Neural progenitor cell (in vitro differentiated cells): ENCODE data around the gene ADAM22. TPM values are rescaled to one million over a fixed set of nuclear protein-coding genes. Genes with fewer than 3 reads are reported as not detected.

Source experiments
- DNase-seq: peaks from one replicate; pipeline ENCODE4 v3.0.0-alpha.2; 2016; ENCODE audit warnings: low spot score
- H2AFZ ChIP-seq: fragments of 200-600 bp; sonication (generic); replicated peaks from 2 replicates; pipeline ENCODE4 v1.6.1; 2016; ENCODE audit warnings: antibody characterized with exemption
- H3F3A ChIP-seq: fragments of 200-600 bp; sonication (generic); 2 replicates; pipeline ENCODE4 v1.6.1; 2016; ENCODE audit warnings: antibody characterized with exemption, low read depth
- H3K27ac ChIP-seq: fragments of 200-600 bp; sonication (generic); 2 replicates; pipeline ENCODE4 v1.5.1; 2016; ENCODE audit warnings: mild to moderate bottlenecking
- H3K27me3 ChIP-seq: fragments of 200-600 bp; sonication (generic); 2 replicates; pipeline ENCODE4 v1.6.1; 2016; ENCODE audit warnings: mild to moderate bottlenecking, moderate library complexity
- H3K36me3 ChIP-seq: fragments of 200-600 bp; sonication (generic); 2 replicates; pipeline ENCODE4 v1.5.1; 2016
- H3K4me1 ChIP-seq: fragments of 200-600 bp; sonication (generic); 2 replicates; pipeline ENCODE4 v1.6.1; 2016; ENCODE audit warnings: mixed run types
- H3K4me2 ChIP-seq: fragments of 200-600 bp; sonication (generic); 2 replicates; pipeline ENCODE4 v1.6.1; 2016
- H3K4me3 ChIP-seq: fragments of 200-600 bp; sonication (generic); 2 replicates; pipeline ENCODE4 v1.5.1; 2016
- H3K79me2 ChIP-seq: fragments of 200-600 bp; sonication (generic); 2 replicates; pipeline ENCODE4 v1.6.1; 2016; ENCODE audit warnings: low read depth
- H3K9ac ChIP-seq: fragments of 200-600 bp; sonication (generic); 2 replicates; pipeline ENCODE4 v1.6.1; 2016
- H3K9me3 ChIP-seq: fragments of 200-600 bp; sonication (generic); 2 replicates; pipeline ENCODE4 v1.5.1; 2016; ENCODE audit warnings: low read depth
- H4K20me1 ChIP-seq: fragments of 200-600 bp; sonication (generic); 2 replicates; pipeline ENCODE4 v1.6.1; 2016; ENCODE audit warnings: low read depth
- H3K27ac Mint-ChIP-seq: 3 replicates; pipeline ENCODE4 v1.8.0; 2021; ENCODE audit warnings: mixed read lengths
- H3K27me3 Mint-ChIP-seq: 2 replicates; pipeline ENCODE4 v1.8.0; 2022; ENCODE audit warnings: low read depth, mild to moderate bottlenecking, inconsistent platforms, moderate library complexity, mixed read lengths; ENCODE audit not compliant: insufficient read depth
- H3K36me3 Mint-ChIP-seq: 3 replicates; pipeline ENCODE4 v1.8.0; 2021; ENCODE audit warnings: mixed read lengths
- H3K4me1 Mint-ChIP-seq: 3 replicates; pipeline ENCODE4 v1.8.0; 2021; ENCODE audit warnings: mixed read lengths
- H3K4me3 Mint-ChIP-seq: 3 replicates; pipeline ENCODE4 v1.8.0; 2021; ENCODE audit warnings: mild to moderate bottlenecking, moderate library complexity, mixed read lengths
- H3K9me3 Mint-ChIP-seq: 3 replicates; pipeline ENCODE4 v1.8.0; 2020; ENCODE audit warnings: mixed read lengths
- CTCF ChIP-seq: fragments of 200-600 bp; sonication (generic); IDR thresholded peaks from 2 replicates; pipeline ENCODE4 v1.5.1; 2017; ENCODE audit warnings: antibody characterized with exemption, mild to moderate bottlenecking
- EZH2 ChIP-seq: fragments of 200-600 bp; sonication (generic); IDR thresholded peaks from 2 replicates; pipeline ENCODE4 v1.6.1; 2017; ENCODE audit warnings: antibody characterized with exemption, mild to moderate bottlenecking, moderate library complexity
- EZH2phosphoT487 ChIP-seq: fragments of 200-600 bp; sonication (generic); IDR thresholded peaks from 2 replicates; pipeline ENCODE4 v1.6.1; 2017; ENCODE audit warnings: antibody characterized with exemption
- total RNA-seq: library from RNA; depleted of rRNA; stranded (reverse); fragments of >200 nt; gene quantifications from 2 replicates; pipeline ENCODE4 v1.2.3, GENCODE V29; 2015; ENCODE audit warnings: low replicate concordance

The ADAM22 gene
- total RNA-seq, 1 donor from 2014 or later: 13.7 TPM

- H4K20me1 ChIP-seq: no peaks in the 10 kb centered on the region
- H3K4me3 ChIP-seq: no peak overlapping the region
- H3K9me3 Mint-ChIP-seq: no peaks in the 10 kb centered on the region
- H3K36me3 ChIP-seq: no peaks in the 10 kb centered on the region
- no peak overlapping the region for H3K9ac ChIP-seq
- H3K9me3 ChIP-seq: no peaks in the 10 kb centered on the region
- TF ChIP-seq EZH2phosphoT487: no peak
- no peak for TF ChIP-seq EZH2
- TF ChIP-seq CTCF: no peak
- no peaks in the 10 kb centered on the region for H3K79me2 ChIP-seq
- no peaks in the 10 kb centered on the region for H3K27me3 Mint-ChIP-seq
- H3K4me1 ChIP-seq: no peaks in the 10 kb centered on the region
- no peaks in the 10 kb centered on the region for H3K4me1 Mint-ChIP-seq
- H3K27ac Mint-ChIP-seq: no peak overlapping the region
- H3K4me3 Mint-ChIP-seq: no peak overlapping the region
- no peaks in the 10 kb centered on the region for H3F3A ChIP-seq
- no peak for DNase-seq
- H3K36me3 Mint-ChIP-seq: peaks cover 6% of the 10 kb centered on the region
- no peaks in the 10 kb centered on the region for H3K27me3 ChIP-seq
- H3K4me2 ChIP-seq: no peak overlapping the region
- H3K27ac ChIP-seq: no peak overlapping the region
- no peak overlapping the region for H2AFZ ChIP-seq
These were observed 175.6 kb downstream of the ADAM22 start for GRCh38 chr7:88109612-88110011.

- peaks cover 10% of the 10 kb centered on the region for H3K4me1 Mint-ChIP-seq
- no peaks in the 10 kb centered on the region for H3K36me3 ChIP-seq
- no peak overlapping the region for H3K4me2 ChIP-seq
- H3K9ac ChIP-seq: no peak overlapping the region
- H3F3A ChIP-seq: no peaks in the 10 kb centered on the region
- no peaks in the 10 kb centered on the region for H3K9me3 Mint-ChIP-seq
- no peak overlapping the region for H3K4me3 Mint-ChIP-seq
- peaks cover 6% of the 10 kb centered on the region for H3K36me3 Mint-ChIP-seq
- H3K27me3 ChIP-seq: no peaks in the 10 kb centered on the region
- H3K79me2 ChIP-seq: no peaks in the 10 kb centered on the region
- peaks cover 6% of the 10 kb centered on the region for H3K4me1 ChIP-seq
- no peaks in the 10 kb centered on the region for H4K20me1 ChIP-seq
- peak; percentile 73 for TF ChIP-seq CTCF
- no peak for TF ChIP-seq EZH2
- no peaks in the 10 kb centered on the region for H3K27me3 Mint-ChIP-seq
- no peak overlapping the region for H3K27ac Mint-ChIP-seq
- DNase-seq: peak; percentile 40
- H2AFZ ChIP-seq: no peak overlapping the region
- no peaks in the 10 kb centered on the region for H3K9me3 ChIP-seq
- no peak overlapping the region for H3K27ac ChIP-seq
- no peak overlapping the region for H3K4me3 ChIP-seq
These were observed 177.2 kb downstream of the ADAM22 start for GRCh38 chr7:88111140-88111743.

- no peak overlapping the region for H3K4me3 ChIP-seq
- Mint-ChIP-seq H3K27ac (no peak overlapping the region), H3K36me3 (peaks cover 6% of the 10 kb centered on the region), H3K4me1 (peaks cover 15% of the 10 kb centered on the region), H3K27me3 (no peaks in the 10 kb centered on the region), H3K9me3 (no peaks in the 10 kb centered on the region), H3K4me3 (no peak overlapping the region)
- no peak for DNase-seq
- H3K79me2 ChIP-seq: no peaks in the 10 kb centered on the region
- H3K27ac ChIP-seq: no peak overlapping the region
- H3K4me1 ChIP-seq: peaks cover 14% of the 10 kb centered on the region
- H4K20me1 ChIP-seq: no peaks in the 10 kb centered on the region
- H3F3A ChIP-seq: no peaks in the 10 kb centered on the region
- no peak for TF ChIP-seq EZH2phosphoT487
- no peak for TF ChIP-seq EZH2
- no peak for TF ChIP-seq CTCF
- H3K9ac ChIP-seq: no peak overlapping the region
- H3K36me3 ChIP-seq: no peaks in the 10 kb centered on the region
- no peaks in the 10 kb centered on the region for H3K9me3 ChIP-seq
- H2AFZ ChIP-seq: no peak overlapping the region
- no peak overlapping the region for H3K4me2 ChIP-seq
- no peaks in the 10 kb centered on the region for H3K27me3 ChIP-seq
These were observed 178.0 kb downstream of the ADAM22 start for GRCh38 chr7:88111954-88112471.
